HuH-7 (cell line): ENCODE measurements around the gene RREB1.

Experiments used
- DNase-seq: peaks from one replicate; pipeline ENCODE4 v3.0.0; 2011; ENCODE audit warnings: low spot score

Gene RREB1

DNA sequence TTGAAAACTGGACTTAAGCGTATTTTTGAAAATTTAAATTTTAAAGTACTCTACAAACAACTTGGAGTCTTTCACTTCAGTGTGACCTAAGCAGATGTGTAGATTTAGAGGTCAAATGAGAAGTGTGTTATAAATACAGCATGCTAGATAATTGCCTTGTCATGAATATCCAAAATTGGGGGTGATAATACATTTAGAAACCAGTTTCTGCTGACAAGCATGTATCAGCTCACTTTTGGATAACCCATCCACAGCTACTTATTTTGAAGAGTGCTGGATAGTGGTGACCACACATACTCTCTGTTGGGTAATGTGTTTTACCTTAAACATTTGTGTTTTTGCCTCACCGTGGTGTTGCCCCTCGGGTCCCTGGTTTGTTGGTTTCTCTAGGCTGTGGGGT is 14.9 kb downstream of the RREB1 start:
- no peak for DNase-seq

DNA sequence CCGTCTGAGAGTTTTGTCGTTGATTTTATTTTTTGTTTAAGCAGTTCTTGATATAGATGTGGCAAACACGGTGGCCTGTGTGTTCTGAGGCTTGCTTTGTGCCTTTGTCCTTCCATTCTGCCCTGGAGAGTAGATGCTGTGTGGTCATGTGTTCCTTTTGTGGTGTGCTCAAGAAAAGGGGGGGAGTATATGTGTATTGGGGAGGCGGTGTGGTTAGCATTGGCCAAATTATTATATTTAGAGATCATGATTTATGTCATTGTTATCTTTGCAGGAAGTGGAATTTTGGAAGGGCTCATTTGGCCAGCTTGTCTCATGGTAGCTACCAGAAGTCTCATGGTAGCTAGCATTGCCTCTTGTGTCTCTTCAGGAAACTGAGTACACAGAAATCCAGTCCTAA is 16.4 kb downstream of the RREB1 start:
- no peak for DNase-seq

GRCh38 chr6:7124636-7125035 is 16.9 kb downstream of the RREB1 start:
- DNase-seq: no peak

DNA sequence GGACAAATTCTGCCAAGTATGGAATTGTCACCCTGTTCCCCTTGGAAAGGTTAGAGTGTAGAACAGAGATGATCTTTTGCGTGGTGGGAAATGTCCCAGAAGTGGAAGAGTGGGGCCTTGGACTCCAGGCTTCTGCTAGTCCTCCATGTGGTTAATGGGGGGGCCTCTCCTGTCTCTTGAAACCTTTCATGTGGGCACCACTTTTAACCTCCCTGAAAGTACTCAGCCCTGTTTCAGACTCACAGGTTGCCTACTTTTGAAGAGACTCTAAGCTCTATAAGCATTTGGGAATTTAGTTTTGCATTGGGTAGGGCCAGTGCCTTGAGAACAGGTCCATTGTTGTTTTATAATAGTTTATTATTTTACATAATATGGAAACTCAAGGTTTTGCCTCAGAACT is 17.5 kb downstream of the RREB1 start:
- no peak for DNase-seq

- DNase-seq: no peak
Observed at GRCh38 chr6:7126754-7127153, 19.0 kb downstream of the RREB1 start.

- DNase-seq: no peak
Observed at GRCh38 chr6:7127680-7128079, 19.9 kb downstream of the RREB1 start.

GRCh38 chr6:7129360-7129759 is 21.6 kb downstream of the RREB1 start:
- DNase-seq: no peak

DNA sequence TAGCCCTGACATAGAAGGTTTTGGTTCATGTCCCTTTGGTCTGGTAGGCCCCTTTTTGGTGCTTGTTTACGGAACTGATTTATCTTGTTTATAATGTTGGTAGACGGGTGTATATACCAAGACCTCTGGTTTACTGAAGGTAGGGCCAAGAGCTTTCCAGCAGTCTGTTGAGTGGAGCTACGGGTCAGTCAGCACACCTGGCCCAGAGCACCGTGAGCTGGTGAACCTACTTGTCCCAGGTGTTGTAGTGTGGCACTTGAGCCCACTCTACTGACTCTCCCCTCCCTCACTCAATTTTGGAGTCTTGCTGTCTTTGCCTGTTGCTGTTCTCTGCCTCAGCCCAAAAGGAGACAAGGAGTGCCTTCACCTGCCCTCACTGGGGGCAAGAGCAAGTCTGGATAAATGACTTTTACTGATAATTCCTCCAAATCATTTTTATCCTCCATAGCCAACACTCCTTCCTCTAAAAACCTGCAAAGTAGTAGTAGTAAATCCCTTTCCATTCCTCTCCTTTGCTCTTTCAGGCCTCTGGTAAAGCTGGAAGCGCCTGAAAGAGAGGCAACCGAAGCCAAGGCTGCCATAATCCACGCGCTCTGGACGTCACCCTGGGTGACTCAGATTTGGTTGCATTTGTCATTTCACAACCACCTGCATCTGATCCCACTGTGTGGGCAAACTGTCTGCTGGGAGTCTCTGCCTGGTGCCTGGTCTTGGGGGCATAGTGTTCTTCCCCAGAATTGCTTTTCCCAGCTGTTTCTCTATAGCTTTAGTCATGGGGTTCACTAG is 22.2 kb downstream of the RREB1 start:
- DNase-seq: no peak

- DNase-seq: no peak
Observed at GRCh38 chr6:7131390-7131789, 23.6 kb downstream of the RREB1 start.

DNA sequence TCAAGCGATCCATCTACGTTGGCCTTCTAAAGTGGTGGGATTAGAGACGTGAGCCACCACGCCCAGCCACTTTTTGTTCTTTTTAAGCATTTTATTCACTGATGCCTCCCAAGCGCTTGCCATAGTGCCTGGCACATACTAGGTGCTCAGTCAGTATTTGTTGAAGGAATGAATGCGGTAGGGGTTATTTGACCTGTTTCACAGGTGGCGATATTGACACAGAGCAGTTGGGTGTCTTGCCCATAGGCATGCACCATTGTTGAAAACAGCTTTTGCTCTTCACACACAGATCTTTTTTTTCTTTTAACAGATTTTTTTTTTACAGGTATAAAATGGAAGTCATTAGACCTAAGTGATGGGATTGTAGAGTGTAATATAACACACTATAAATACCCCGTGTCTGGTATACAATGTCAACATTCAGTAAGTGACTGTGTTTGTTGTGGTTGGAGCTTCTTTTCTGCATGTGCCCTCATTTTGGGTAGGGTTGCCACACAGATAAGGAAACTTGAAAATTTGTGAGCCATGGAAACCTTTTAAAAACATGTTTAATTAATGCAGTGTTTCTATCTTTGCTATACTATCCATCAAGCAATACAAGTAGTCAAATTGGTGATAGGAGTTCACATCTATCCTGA is 24.8 kb downstream of the RREB1 start:
- DNase-seq: no peak

- no peak for DNase-seq
Observed at GRCh38 chr6:7134999-7135745, 27.4 kb downstream of the RREB1 start.

- no peak for DNase-seq
Observed at GRCh38 chr6:7135755-7136154, 28.0 kb downstream of the RREB1 start.

DNA sequence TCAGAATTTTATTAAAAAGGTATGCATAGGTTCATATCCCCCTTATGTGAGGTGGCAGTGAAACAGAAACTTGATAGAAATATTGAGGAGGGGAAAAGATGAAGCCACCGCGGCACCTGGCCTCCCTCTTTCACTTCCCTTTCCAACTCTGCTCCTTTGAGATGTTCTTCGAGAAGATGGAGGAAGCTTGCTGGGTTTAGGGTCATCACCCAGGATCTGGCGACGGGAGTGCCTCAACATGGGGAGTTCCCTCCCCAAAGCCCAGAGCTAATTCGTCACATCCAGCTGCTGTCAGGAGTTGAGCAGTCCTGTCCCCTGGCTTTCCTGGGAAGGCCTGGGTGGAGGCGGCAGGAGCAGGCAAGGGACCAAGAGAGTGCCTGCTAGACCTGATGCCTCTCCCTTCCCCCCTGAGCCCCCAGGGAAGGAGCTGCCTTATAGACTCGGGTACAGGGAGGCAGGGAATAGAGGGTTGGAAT is 29.1 kb downstream of the RREB1 start:
- no peak for DNase-seq

GRCh38 chr6:7137335-7138045 is 29.7 kb downstream of the RREB1 start:
- no peak for DNase-seq

DNA sequence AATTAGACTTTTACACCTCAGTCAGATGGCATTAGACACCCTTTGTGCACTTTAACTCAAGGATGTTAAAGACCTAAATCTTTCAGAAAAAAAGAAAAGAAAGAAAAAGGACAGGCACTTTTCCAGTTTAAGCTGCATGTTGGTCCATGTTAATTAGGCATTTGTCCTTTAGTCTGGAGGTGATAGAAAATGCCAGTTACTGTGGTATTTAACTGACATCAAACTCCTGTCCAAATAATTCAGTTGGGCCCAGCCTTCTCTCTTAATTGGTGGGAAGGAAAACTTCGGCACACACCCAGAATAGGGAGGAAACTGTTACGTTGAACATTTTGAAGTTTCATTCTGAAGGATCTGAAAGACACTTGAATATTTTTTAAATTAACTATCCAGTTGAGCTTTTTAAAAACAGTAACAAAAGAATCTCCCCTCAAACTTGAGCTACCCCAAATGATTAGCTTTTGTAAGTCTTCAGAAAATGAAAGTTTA is 30.3 kb downstream of the RREB1 start:
- DNase-seq: no peak

GRCh38 chr6:7138921-7139358 is 31.2 kb downstream of the RREB1 start:
- peak; percentile 70 for DNase-seq

GRCh38 chr6:7139835-7140470 is 32.2 kb downstream of the RREB1 start:
- peak; percentile 46 for DNase-seq

- DNase-seq: peak; percentile 75
Observed at GRCh38 chr6:7140631-7141378, 33.0 kb downstream of the RREB1 start.

GRCh38 chr6:7142228-7142801 is 34.6 kb downstream of the RREB1 start:
- DNase-seq: no peak

DNA sequence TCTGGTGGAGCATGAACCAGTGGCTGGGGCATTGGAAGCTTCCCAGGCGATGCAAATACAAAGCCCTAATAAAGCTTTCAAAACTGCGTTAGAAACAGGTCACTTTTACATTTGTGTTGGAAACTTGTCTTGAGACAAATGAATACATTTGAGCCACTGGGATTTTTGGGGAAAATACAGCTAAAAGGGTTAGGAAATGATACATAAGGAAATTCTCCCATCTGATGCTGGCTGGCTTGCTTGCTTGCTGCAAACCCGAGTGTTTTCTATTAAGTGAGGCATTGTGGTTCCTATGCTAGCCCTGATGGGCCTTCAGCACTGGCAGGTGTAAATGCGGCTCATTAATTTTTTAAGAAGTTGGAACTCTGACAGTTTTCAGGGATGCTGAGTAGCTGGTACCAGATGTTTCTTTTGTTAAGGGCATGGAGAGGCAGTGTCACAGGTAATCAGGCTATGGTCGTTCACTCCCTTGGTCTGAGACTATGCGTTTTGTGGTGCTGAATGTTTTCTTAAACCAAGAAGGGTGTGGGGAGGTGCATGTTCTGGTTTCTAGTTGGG is 35.2 kb downstream of the RREB1 start:
- DNase-seq: no peak
